HG02642 (cell line): ENCODE results near the gene BRMS1L.

Experiments used
- ATAC-seq: cut with Tn5 transposase; IDR thresholded peaks from one replicate; pipeline ENCODE4 v1.9.1; 2021; ENCODE audit warnings: mild to moderate bottlenecking; ENCODE audit not compliant: unreplicated experiment, poor library complexity

The BRMS1L gene

GRCh38 chr14:35865611-35866324 is 39.6 kb downstream of the BRMS1L start:
- ATAC-seq: no peak

GRCh38 chr14:35866595-35867279 is 40.6 kb downstream of the BRMS1L start:
- no peak for ATAC-seq

DNA sequence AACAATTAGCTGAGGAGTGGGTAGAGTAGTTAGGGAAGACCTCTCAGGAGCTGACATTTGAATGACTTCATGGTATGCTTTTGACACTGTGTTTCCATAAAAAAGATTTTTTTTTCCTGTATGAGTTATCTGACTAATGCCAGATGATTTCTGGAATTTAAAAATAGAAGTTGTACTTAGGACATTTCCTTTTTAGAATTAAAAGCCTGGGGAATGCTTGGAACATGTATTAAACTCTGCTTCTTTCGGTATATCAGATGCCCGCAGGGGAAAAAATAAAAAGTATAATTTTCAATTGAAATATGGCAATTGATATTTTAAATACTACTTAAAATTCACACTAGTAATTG is 41.1 kb downstream of the BRMS1L start:
- ATAC-seq: no peak

GRCh38 chr14:35875296-35875695 is 49.2 kb downstream of the BRMS1L start:
- no peak for ATAC-seq

DNA sequence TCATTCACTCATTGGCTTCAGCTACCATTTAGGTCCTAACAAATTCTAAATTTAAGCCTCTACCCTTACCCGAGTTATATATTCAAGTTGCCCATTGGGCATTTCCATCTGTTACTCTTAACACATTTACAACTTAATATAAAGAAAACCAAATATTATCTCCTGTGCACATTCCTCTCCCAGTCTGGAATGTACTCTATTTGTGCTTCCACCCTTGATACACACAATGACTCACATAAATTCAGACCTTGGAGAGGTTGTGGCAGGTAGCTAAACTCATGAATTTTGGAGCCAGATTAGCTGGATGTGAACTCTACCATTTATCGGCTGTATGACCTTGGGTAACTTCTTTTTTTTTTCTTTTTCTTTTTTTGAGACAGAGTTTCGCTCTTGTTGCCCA is 51.1 kb downstream of the BRMS1L start:
- ATAC-seq: no peak

DNA sequence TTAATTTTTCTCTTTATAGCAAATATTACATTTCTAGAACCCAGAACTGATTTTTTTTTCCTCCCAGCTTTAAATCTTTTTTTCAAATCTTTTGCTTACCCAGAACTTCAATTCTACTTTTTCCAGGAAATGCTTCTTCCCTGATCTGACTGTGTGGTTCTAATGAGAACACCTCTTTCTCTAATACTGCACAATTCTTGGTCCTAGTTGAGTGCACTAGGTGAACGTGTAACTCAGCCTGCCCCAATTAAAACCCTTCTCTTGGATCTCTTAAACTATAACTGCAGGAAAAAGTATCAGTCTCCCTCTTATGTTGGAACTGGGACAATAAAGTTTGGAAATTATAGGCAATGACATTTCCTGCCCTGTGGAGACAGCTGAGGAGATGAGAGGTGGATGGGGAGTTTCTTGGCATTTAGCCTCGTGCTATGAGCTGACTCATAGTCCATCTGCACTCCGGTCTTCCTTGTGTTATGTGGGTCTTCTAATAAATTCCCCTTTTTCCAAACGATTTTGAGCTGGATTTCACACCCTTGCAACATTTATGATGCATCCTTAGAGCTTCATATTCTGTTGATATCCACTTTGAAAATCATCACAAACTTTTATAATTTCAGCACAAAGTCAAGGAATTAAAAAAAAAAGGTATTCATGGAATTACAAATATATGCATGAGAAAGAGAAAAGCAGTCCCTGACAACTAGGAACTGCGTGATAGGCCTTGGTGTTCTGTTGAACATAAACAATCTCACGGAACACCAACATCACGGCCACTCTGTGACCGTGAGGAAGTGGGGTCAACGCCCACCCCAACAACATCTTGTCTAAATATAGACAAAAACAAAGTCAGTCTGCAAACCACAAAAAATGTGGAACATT is 52.4 kb downstream of the BRMS1L start:
- no peak for ATAC-seq

DNA sequence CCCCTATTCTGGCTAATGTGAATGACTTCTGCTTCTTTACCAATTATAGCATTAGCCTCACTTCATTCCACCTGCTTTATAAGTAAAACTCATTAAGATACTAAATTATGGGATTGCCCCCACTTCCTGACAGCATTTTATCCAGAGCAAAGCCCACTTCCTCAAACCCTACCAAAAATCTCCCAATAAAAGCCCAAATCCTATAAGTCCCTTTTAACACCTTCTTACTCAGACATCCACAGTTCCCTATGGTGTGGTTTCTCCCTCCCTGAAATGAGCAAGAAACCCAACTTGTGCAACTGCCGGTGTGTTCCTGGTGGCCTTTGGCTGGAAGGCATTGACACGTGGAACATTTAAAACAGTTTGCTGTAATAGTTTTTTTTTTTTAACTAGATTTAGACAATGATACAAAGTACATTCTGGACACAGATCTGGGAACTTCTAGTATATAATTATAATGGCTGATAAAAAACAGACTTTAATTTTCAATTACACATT is 53.1 kb downstream of the BRMS1L start:
- no peak for ATAC-seq

DNA sequence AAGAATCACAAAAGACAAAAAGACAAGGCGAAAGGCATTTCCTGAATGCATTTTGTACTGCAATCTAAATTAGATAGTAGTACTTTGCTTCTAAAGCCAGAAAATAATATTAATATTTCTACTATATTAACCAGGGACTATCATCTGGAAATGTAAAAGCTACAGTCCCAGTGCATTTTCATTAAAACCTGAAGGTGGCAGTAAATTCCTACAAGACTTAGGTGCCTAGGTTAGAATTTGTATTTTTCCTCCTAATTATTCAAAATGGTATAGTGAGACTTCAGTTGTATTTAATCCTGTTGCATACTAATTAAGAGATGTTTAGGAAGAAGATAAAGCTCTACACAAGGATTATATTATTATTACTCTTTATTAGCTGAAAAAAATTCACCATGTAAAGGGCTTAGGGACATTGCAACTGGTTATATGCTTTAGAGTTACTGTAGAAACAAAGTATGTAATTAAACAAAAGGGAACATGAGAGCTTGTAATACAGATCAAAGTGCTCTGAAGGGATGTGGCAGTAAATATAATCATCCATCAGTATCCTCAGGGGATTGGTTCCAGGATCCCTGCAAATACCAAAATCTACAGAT is 53.6 kb downstream of the BRMS1L start:
- no peak for ATAC-seq

DNA sequence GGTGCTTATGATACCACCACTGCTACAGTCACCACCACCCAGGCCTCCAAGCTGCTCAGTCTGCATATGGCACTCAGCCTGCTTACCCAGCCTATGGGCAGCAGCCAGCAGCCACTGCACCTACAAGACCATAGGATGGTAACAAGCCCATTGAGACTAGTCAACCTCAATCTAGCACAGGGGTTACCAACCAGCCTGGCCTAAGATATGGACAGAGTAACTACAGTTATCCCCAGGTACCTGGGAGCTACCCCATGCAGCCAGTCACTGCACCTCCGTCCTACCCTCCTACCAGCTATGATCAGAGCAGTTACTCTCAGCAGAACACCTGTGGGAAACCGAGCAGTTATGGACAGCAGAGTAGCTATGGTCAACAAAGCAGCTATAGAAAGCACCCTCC is 55.1 kb downstream of the BRMS1L start:
- no peak for ATAC-seq

GRCh38 chr14:35883677-35884293 is 57.6 kb downstream of the BRMS1L start:
- ATAC-seq: no peak

DNA sequence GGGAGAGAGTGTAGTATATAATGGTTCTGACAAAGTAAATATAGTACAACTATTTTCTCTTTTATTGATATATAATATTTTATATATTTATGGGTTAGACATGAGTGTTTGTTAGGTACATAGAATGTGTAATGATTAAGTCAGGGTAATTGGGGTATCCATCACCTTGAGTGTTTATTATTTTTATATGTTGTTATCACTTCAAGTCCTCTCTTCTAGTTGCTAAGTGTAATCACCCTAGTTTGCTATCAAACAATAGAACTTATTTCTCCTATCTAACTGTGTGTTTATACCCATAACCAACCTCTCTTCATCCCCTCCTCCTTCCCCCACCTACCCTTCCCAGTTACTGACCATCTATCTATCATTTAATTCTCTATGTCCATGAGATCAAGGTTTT is 64.2 kb downstream of the BRMS1L start:
- no peak for ATAC-seq

GRCh38 chr14:35895256-35895655 is 69.1 kb downstream of the BRMS1L start:
- no peak for ATAC-seq

DNA sequence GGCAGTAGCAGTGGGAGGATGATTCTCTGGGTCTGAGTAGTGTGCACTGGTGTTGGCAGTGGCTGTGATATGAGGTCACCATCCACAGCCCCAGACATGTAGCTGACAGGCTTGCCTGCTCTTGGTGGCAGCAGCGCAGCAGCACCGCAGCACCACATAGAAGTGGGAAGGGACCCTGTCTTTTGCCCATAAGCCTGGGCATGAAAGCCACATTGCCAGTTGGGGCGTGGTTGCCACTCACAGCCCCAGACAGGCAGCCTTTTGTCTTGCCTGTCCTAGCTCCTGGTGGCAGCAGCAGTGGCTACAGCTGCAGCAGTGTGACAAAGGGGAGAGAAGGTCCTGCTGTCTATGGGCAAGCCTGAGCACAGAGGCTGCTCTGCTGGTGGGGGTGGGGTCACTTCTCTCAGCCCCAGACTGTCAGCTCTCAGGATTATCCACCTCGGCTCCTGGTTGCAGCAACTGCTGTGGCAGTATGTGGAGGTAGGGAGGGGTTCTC is 71.5 kb downstream of the BRMS1L start:
- no peak for ATAC-seq

GRCh38 chr14:35898217-35898775 is 72.2 kb downstream of the BRMS1L start:
- ATAC-seq: no peak

DNA sequence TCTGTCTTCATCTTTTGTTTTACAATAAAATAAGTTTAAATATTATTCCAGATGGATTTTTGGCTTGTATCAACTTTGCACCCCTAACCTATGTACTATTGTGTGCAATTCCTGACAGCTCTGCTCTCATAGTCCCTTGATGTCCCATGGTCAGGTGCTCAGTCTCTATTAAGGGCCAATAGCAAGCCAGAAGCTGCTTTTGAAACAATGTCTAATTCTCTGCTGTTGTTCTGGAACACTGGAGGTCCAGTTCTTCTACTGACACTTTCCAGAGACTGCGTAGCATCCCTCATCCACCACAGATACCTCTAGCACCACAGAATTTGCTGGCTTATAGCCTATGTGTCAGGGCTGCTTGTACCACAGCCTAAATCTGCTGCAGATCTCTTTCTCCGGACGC is 74.6 kb downstream of the BRMS1L start:
- no peak for ATAC-seq

GRCh38 chr14:35909665-35910064 is 83.5 kb downstream of the BRMS1L start:
- no peak for ATAC-seq

DNA sequence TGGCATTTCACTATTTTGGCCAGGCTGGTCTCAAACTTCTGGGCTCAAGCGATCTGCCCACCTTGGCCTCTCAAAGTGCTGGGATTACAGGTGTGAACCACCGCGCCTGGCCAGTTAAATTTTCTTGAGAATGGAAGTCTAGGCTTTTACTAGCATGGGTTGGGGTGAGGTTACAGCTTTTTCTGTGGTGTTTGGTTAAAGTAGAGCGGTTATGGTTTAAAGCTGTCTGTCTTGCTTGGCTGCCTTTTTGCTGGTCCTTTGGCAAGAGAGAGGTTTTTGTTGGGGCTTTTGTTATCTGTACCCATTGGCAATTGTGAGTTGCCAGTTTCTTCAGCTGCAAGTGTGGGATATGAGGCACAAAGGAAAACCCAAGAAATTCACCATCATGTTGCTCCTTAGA is 84.1 kb downstream of the BRMS1L start:
- no peak for ATAC-seq

- ATAC-seq: no peak
These were observed 85.0 kb downstream of the BRMS1L start for GRCh38 chr14:35911097-35911496.

- no peak for ATAC-seq
These were observed 89.0 kb downstream of the BRMS1L start for GRCh38 chr14:35915185-35915584.

GRCh38 chr14:35915775-35916174 is 89.6 kb downstream of the BRMS1L start:
- no peak for ATAC-seq
